IPS-18a (cell line): ENCODE results near the gene FRMD4A.
"Not testable (repeated sequence)": the region's sequence is repeated elsewhere in the genome, so short reads cannot be mapped to it uniquely, and the experiment has no call there.

Experiments
- H3K27ac ChIP-seq: one replicate; pipeline ENCODE4 v1.5.1; 2013; ENCODE audit warnings: low read length
- H3K27me3 ChIP-seq: one replicate; pipeline ENCODE4 v1.6.1; 2013; ENCODE audit warnings: mild to moderate bottlenecking, low read length; ENCODE audit not compliant: control insufficient read depth, insufficient read depth
- H3K36me3 ChIP-seq: one replicate; pipeline ENCODE4 v1.6.1; 2013; ENCODE audit warnings: low read depth, low read length; ENCODE audit not compliant: control insufficient read depth
- H3K4me1 ChIP-seq: one replicate; pipeline ENCODE4 v1.6.1; 2013; ENCODE audit warnings: low read depth, low read length; ENCODE audit not compliant: control insufficient read depth
- H3K4me3 ChIP-seq: one replicate; pipeline ENCODE4 v1.5.1; 2013; ENCODE audit warnings: low read length
- H3K9ac ChIP-seq: one replicate; pipeline ENCODE4 v1.6.1; 2013; ENCODE audit warnings: mild to moderate bottlenecking, low read length, moderate library complexity
- H3K9me3 ChIP-seq: one replicate; pipeline ENCODE4 v1.6.1; 2013; ENCODE audit warnings: low read depth, low read length; ENCODE audit not compliant: control insufficient read depth

The FRMD4A gene

GRCh38 chr10:13791483-13791882 is 539.2 kb downstream of the FRMD4A start:
- H3K9me3 ChIP-seq: no peaks in the 10 kb centered on the region
- no peaks in the 10 kb centered on the region for H3K27me3 ChIP-seq
- peaks cover 4% of the 10 kb centered on the region for H3K36me3 ChIP-seq
- H3K27ac ChIP-seq: no peak overlapping the region
- no peak overlapping the region for H3K4me3 ChIP-seq
- H3K9ac ChIP-seq: no peak overlapping the region
- peaks cover 14% of the 10 kb centered on the region for H3K4me1 ChIP-seq

DNA sequence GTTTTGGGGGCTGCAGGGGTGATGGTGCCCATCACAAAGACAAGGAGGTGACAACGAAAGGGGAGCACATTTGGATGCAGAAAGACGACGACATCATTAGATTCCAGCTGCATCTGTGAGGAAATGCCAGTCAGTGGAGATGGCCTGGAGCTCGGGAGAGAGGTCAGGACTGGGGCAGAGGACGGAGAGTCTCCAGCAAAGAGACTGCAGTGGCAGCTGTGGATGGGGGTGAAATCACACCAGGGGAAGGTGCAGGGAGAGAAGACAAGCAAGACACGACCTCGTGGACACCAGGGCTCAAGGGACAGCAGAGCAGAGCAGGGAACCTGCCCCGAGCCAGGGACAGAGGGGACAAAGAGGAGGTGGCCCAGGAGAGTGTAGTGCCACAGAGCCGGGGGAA is 540.5 kb downstream of the FRMD4A start:
- no peak overlapping the region for H3K27ac ChIP-seq
- H3K9ac ChIP-seq: no peak overlapping the region
- H3K9me3 ChIP-seq: no peaks in the 10 kb centered on the region
- peaks cover 4% of the 10 kb centered on the region for H3K4me1 ChIP-seq
- H3K4me3 ChIP-seq: no peak overlapping the region
- H3K36me3 ChIP-seq: peaks cover 4% of the 10 kb centered on the region
- H3K27me3 ChIP-seq: no peaks in the 10 kb centered on the region

DNA sequence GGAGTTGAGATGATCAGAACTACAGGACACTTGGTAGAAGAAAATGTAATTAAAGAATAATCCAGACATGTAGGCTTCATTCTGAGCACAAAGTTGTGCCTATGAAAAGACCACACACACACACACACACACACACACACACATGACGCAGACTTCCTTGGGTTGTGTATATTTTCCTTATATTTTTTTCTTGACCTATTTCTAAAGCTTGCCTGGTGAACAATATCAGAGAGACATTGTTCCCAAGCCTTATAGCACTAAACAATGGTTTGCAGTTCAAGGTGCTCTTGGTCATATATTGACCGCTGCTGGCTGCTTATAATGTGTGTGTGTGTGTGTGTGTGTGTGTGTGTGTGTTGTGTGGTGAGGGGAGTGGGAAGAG is 541.3 kb downstream of the FRMD4A start:
- Histone ChIP-seq H3K27me3 (no peaks in the 10 kb centered on the region), H3K9ac (no peak overlapping the region), H3K9me3 (no peaks in the 10 kb centered on the region), H3K27ac (no peak overlapping the region), H3K4me3 (no peak overlapping the region), H3K36me3 (peaks cover 4% of the 10 kb centered on the region), H3K4me1 (peaks cover 4% of the 10 kb centered on the region)

GRCh38 chr10:13788711-13789447 is 541.8 kb downstream of the FRMD4A start:
- Histone ChIP-seq H3K9ac (no peak overlapping the region), H3K4me1 (peaks cover 4% of the 10 kb centered on the region), H3K4me3 (no peak overlapping the region), H3K27ac (no peak overlapping the region), H3K27me3 (no peaks in the 10 kb centered on the region), H3K36me3 (peaks cover 4% of the 10 kb centered on the region), H3K9me3 (no peaks in the 10 kb centered on the region)

DNA sequence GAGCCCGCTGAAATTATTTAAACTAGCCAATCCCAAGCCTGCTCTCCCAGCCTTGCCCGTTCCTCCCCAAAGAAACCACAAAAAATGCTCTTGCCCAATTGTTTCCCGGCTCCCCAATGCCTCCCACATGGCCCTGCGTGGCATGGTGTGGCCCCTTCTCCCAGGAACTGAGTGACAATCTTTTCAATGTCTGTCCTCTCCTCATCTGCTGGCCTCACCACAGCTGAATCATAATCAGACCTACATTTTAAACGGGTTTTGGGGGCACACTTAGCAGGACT is 542.5 kb downstream of the FRMD4A start:
- Histone ChIP-seq H3K9ac (peak overlapping the region; percentile 33), H3K27ac (no peak overlapping the region), H3K9me3 (no peaks in the 10 kb centered on the region), H3K4me1 (peaks cover 4% of the 10 kb centered on the region), H3K27me3 (no peaks in the 10 kb centered on the region), H3K4me3 (no peak overlapping the region), H3K36me3 (peaks cover 4% of the 10 kb centered on the region)

- Histone ChIP-seq H3K9me3 (no peaks in the 10 kb centered on the region), H3K27me3 (no peaks in the 10 kb centered on the region), H3K36me3 (peaks cover 4% of the 10 kb centered on the region), H3K4me1 (peaks cover 4% of the 10 kb centered on the region), H3K27ac (no peak overlapping the region), H3K4me3 (no peak overlapping the region), H3K9ac (no peak overlapping the region)
Measured at GRCh38 chr10:13787015-13787421, 543.7 kb downstream of the FRMD4A start.

- H3K4me1 ChIP-seq: peaks cover 4% of the 10 kb centered on the region
Measured at GRCh38 chr10:13784067-13784466, 546.7 kb downstream of the FRMD4A start.

DNA sequence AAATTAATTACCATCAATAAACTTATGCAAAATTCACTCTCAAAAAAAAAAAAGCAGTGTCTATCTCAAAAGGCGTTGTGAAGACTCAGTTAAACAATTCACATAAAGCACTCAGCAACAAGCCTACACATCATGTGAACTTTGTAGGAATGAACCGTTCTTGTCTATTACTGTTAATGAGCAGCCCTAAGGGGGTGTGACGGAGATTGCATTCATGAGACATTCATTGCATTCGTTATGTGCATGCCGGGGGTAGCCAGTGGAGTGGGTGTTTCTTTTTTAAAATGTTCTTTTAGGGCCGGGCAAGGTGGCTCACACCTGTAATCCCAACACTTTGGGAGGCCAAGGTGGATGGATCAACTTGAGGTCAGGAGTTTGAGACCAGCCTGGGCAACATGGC is 551.0 kb downstream of the FRMD4A start:
- Histone ChIP-seq H3K36me3 (no peaks in the 10 kb centered on the region), H3K9ac (no peak overlapping the region), H3K9me3 (no peaks in the 10 kb centered on the region), H3K4me3 (no peak overlapping the region), H3K4me1 (no peaks in the 10 kb centered on the region), H3K27ac (no peak overlapping the region), H3K27me3 (no peaks in the 10 kb centered on the region)

More at GRCh38 chr10:13784067-13784466, 546.7 kb downstream of the FRMD4A start:
- Histone ChIP-seq H3K9me3 (no peaks in the 10 kb centered on the region), H3K9ac (no peak overlapping the region), H3K27me3 (no peaks in the 10 kb centered on the region), H3K4me3 (no peak overlapping the region), H3K36me3 (no peaks in the 10 kb centered on the region), H3K27ac (no peak overlapping the region)

- not testable (repeated sequence) for H3K36me3 ChIP-seq, H3K9me3 ChIP-seq, H3K27ac ChIP-seq, H3K4me1 ChIP-seq, H3K9ac ChIP-seq, H3K4me3 ChIP-seq, H3K27me3 ChIP-seq
Measured at GRCh38 chr10:13778693-13778960, 552.1 kb downstream of the FRMD4A start.

DNA sequence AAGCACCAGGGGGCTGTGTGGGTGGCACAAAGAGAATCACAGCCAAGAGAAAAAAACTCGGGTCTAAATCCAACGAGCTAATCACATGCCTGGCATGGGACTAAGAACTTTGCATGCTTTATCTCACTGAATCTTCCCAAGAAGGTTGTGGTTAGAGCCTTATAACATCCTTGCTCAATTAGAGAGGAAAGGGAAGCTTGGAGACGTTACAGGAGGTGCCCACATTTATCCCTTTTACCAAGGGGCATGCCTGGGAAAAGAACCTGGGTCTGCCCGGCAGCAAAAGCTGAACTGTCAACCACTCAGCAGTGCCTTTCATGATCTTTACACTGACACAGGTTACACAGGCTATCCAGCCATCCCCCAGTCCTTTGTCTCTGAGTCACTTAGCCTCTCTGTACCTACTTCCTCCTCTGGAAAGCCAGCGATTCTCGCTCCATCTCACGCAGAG is 553.8 kb downstream of the FRMD4A start:
- Histone ChIP-seq H3K36me3 (no peaks in the 10 kb centered on the region), H3K9me3 (no peaks in the 10 kb centered on the region), H3K4me1 (peaks cover 4% of the 10 kb centered on the region), H3K9ac (no peak overlapping the region), H3K4me3 (no peak overlapping the region), H3K27me3 (no peaks in the 10 kb centered on the region), H3K27ac (no peak overlapping the region)

DNA sequence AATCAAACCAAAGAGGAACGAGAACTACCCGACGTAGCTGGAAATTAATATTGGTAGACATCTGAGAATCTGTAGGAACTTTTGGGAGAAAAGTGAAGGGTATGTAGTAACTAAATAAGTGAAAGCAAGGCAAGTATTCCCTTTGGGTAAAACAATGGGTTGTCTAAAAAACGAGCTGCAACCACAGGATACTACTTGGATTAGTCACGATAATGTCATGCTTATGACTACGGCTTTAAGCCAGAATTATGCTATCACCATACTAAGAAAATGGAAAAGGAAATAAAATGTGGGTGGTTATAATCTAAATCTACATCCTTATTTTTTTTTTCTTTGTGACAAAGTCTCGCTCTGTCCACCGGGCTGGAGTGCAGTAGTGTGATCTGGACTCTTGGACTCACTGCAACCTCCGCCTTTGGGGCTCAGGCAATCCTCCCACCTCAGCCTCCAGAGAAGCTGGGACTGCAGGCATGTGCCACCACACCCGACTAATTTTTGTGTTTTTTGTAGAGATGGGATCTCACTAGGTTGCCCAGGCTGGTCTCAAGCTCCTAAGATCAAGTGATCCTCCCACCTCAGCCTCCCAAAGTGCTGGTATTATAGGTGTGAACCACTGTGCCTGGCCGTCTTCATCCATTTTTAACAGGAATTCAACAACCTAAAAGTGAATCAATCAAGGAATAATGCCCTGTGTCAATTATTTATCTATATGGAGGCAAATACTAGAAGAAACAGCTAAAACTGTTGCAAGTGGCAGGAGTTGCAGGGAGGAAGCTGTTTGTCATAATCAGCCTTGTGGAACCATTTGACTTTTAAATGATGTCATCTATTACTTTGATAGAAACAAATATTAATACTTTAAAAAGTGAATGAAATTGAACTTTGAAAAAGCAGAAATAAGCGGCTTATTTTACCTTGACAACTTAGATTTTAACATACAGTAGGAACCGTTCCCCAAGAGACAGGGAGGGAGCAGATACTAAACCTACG is 554.6 kb downstream of the FRMD4A start:
- H3K36me3 ChIP-seq: no peaks in the 10 kb centered on the region
- H3K9ac ChIP-seq: no peak overlapping the region
- no peak overlapping the region for H3K4me3 ChIP-seq
- no peaks in the 10 kb centered on the region for H3K27me3 ChIP-seq
- H3K4me1 ChIP-seq: peaks cover 4% of the 10 kb centered on the region
- H3K9me3 ChIP-seq: no peaks in the 10 kb centered on the region
- H3K27ac ChIP-seq: no peak overlapping the region
